Lung (tissue), 12 donors: ENCODE measurements around the gene ZNF787. TPM values are rescaled to one million over a fixed set of nuclear protein-coding genes. Genes with fewer than 3 reads are reported as not detected.

ENCODE experiments used
- ATAC-seq: fragments of 200-7000 bp; cut with Tn5 transposase; one replicate; pipeline ENCODE4 v1.9.1; 2020; ENCODE audit warnings: moderate number of reproducible peaks; ENCODE audit not compliant: insufficient read depth, low FRiP score
- DNase-seq, 3 donors: peaks; one replicate each; pipeline ENCODE4 v3.0.0-alpha.2; 2013 to 2017
- H3K27ac ChIP-seq, 2 donors: one replicate each; pipeline ENCODE4 v1.5.1; 2013; ENCODE audit warnings: mild to moderate bottlenecking in 2 of 2, moderate library complexity in 2 of 2, control low read depth in 1 of 2, inconsistent platforms in 1 of 2, low read depth in 1 of 2, low read length in 1 of 2
- H3K27me3 ChIP-seq, 3 donors: one replicate each; pipeline ENCODE4 v1.5.1; 2013; ENCODE audit warnings: low read length in 2 of 3; ENCODE audit not compliant: control insufficient read depth in 3 of 3, insufficient read depth in 3 of 3
- H3K36me3 ChIP-seq, 4 donors: one replicate each; pipeline ENCODE4 v1.5.1; 2013; ENCODE audit warnings: low read length in 4 of 4, mild to moderate bottlenecking in 1 of 4, moderate library complexity in 1 of 4; ENCODE audit not compliant: control insufficient read depth in 4 of 4, insufficient read depth in 4 of 4
- H3K4me1 ChIP-seq, 5 donors: one replicate each; pipeline ENCODE4 v1.5.1; 2013; ENCODE audit warnings: low read length in 5 of 5, mild to moderate bottlenecking in 2 of 5, moderate library complexity in 1 of 5; ENCODE audit not compliant: control insufficient read depth in 5 of 5, insufficient read depth in 5 of 5
- H3K4me3 ChIP-seq: one replicate; pipeline ENCODE4 v1.5.1; 2013; ENCODE audit warnings: mild to moderate bottlenecking, control low read depth, moderate library complexity
- H3K9ac ChIP-seq, 2 donors: one replicate each; pipeline ENCODE4 v1.5.1; 2013; ENCODE audit warnings: low read length in 2 of 2, control low read depth in 1 of 2; ENCODE audit not compliant: insufficient read depth in 1 of 2
- H3K9me3 ChIP-seq, 4 donors: one replicate each; pipeline ENCODE4 v1.5.1; 2013; ENCODE audit warnings: low read length in 3 of 4, mild to moderate bottlenecking in 1 of 4, moderate library complexity in 1 of 4; ENCODE audit not compliant: control insufficient read depth in 4 of 4, insufficient read depth in 3 of 4
- WGBS, 2 donors: extraction: QIAGEN DNeasy Blood & Tissue Kit; methylation state at CpG; one replicate each; pipeline ENCODE4 v1.1.7; 2013; 5-methylcytosine and 5-hydroxymethylcytosine counted together
- polyA plus RNA-seq, 2 donors: library from polyadenylated mRNA; stranded (reverse); fragments of 200-250 nt; gene quantifications; one replicate each; pipeline ENCODE4 v1.2.1, GENCODE V29; 2013
- total RNA-seq, 2 donors: library from RNA; depleted of rRNA in 1 of 2; stranded (reverse); fragments of >200 nt in 1 of 2; gene quantifications; one replicate each; pipeline ENCODE4 v1.2.1, GENCODE V29; 2014 to 2021
- TF ChIP-seq, protein P1 (sequence below): IDR thresholded peaks from 2 replicates; pipeline ENCODE4 v1.5.1; 2012; ENCODE audit warnings: mild to moderate bottlenecking; ENCODE audit errors: control extremely low read depth, extremely low read depth
- donor health status: control.
- donor health status: control.
- donor health status: Bipolar disorder and iron deficiency.
- donor health status: healthy.
- donor health status: DM: yes; HTN: yes; CAD: no.

The ZNF787 gene
- total and polyA plus RNA-seq, 4 donors, result 27.5 to 44.7 (median 32.2) TPM

DNA sequence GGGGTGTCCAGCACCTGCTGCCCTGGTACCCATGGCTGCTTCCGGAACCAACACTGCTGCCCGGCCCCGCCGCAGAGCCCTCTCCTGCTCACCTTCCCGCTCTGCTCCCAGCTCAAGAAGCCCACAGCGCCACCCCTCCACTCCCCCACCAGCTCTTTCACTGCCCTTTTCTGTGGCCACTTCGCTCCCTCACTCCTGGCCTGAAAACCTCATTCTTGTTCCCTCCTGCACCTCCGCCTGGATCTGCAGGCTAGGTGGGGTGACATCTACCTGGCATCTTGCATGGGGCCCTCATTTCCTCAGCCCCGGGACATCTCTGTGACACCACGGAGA lies 6.4 kb downstream of the ZNF787 start:
- Histone ChIP-seq H3K4me3 (no peak overlapping the region), H3K4me1 (peaks cover 22 to 54% (median 47%) of the 10 kb centered on the region in 5 donors), H3K36me3 (peaks cover 0 to 5% (median 2%) of the 10 kb centered on the region in 4 donors), H3K9ac (no peak overlapping the region), H3K27ac (peak overlapping the region in 1 of 2 donors; percentile 44), H3K9me3 (no peaks in the 10 kb centered on the region), H3K27me3 (no peaks in the 10 kb centered on the region)
- no peak for DNase-seq
- WGBS, 2 donors, result 63 to 81% methylated on average over 6 to 10 of the region's 10 CpGs
- ATAC-seq, result no peak
- TF ChIP-seq, protein P1, sequence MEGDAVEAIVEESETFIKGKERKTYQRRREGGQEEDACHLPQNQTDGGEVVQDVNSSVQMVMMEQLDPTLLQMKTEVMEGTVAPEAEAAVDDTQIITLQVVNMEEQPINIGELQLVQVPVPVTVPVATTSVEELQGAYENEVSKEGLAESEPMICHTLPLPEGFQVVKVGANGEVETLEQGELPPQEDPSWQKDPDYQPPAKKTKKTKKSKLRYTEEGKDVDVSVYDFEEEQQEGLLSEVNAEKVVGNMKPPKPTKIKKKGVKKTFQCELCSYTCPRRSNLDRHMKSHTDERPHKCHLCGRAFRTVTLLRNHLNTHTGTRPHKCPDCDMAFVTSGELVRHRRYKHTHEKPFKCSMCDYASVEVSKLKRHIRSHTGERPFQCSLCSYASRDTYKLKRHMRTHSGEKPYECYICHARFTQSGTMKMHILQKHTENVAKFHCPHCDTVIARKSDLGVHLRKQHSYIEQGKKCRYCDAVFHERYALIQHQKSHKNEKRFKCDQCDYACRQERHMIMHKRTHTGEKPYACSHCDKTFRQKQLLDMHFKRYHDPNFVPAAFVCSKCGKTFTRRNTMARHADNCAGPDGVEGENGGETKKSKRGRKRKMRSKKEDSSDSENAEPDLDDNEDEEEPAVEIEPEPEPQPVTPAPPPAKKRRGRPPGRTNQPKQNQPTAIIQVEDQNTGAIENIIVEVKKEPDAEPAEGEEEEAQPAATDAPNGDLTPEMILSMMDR, result no peak

DNA sequence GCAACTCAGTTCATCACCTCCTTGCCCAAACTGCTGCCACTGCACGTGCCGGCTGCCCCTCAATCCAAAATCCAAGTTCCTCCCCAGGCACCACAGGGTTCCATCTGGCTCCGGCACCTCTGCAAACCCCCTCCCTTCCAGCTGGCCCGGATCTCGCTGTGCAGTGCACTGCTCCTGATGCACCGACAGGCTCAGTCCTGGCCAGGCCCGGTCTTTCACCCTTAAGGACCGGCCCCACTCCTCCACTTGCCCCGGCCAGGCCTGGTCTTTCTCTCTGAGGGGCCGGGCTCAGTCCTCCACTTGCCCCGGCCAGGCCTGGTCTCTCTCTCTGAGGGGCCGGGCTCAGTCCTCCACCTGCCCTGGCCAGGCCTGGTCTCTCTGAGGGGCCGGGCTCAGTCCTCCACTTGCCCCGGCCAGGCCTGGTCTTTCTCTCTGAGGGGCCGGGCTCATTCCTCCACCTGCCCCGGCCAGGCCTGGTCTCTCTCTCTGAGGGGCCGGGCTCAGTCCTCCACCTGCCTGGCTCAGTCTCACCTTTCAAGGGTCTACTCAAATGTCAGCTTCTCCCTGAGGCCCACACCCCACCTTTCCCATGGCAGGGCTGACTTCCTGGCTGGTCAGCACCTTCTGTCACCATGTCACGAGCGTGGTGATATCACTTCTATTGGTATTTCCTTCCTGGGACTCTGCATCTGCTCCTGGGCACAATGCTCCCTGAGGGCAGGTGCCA lies 6.9 kb downstream of the ZNF787 start:
- no peaks in the 10 kb centered on the region for H3K27me3 ChIP-seq
- TF ChIP-seq, protein P1, result no peak
- no peak overlapping the region for H3K9ac ChIP-seq
- DNase-seq, result peak in 2 of 3 donors; percentile 41 to 53
- H3K4me1 ChIP-seq, result peaks cover 23 to 52% (median 47%) of the 10 kb centered on the region in 5 donors
- no peaks in the 10 kb centered on the region for H3K9me3 ChIP-seq
- no peak for ATAC-seq
- no peak overlapping the region for H3K4me3 ChIP-seq
- WGBS, 2 donors, result 69 to 71% methylated on average over 15 to 19 of the region's 19 CpGs
- H3K36me3 ChIP-seq, result peaks cover 0 to 3% (median 2%) of the 10 kb centered on the region in 4 donors
- H3K27ac ChIP-seq, result peak overlapping the region in 1 of 2 donors; percentile 44

DNA sequence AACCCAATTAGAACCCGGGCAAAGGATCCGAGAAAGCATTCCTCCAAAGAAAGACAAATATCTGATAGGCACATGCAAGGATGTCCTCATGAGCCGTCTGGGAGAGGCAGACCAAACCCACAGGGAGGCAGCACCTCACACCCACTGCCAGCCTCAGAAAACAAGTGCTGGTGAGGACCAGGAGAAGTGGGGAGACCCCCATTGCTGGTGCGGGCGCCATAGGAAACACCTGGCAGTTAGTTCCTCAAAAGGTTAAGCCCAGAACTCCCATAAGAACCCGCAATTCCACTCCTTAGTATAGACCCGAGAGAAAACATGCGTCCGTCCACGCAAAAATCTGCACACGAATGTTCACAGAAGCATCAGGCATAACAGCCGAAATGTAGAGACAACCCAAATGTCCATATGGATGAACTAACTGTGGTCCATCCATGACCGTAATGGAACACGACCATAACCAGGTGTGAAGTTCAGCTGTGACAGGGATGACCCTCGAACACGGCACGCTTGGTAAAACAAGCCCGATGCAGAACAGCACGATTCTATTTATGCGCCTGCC lies 7.9 kb downstream of the ZNF787 start:
- H3K4me1 ChIP-seq, result peaks cover 25 to 53% (median 49%) of the 10 kb centered on the region in 5 donors
- no peaks in the 10 kb centered on the region for H3K9me3 ChIP-seq
- ATAC-seq (no peak), DNase-seq (no peak)
- H3K27ac ChIP-seq, result peak overlapping the region in 1 of 2 donors; percentile 27
- 40 to 64% methylated on average over 20 of the region's 20 CpGs for WGBS, 2 donors
- TF ChIP-seq, protein P1, result no peak
- no peak overlapping the region for H3K4me3 ChIP-seq
- no peak overlapping the region for H3K9ac ChIP-seq
- H3K27me3 ChIP-seq, result no peaks in the 10 kb centered on the region
- H3K36me3 ChIP-seq, result peaks cover 0 to 3% (median 0%) of the 10 kb centered on the region in 4 donors
